H9 (cell line): ENCODE measurements around the gene EPB41L4A. TPM values are rescaled to one million over a fixed set of nuclear protein-coding genes. Genes with fewer than 3 reads are reported as not detected.

Experiments
- DNase-seq: peaks from one replicate; pipeline ENCODE4 v3.0.0-alpha.2; 2017
- H2AFZ ChIP-seq: one replicate; pipeline ENCODE4 v1.6.1; 2013; ENCODE audit warnings: mild to moderate bottlenecking, low read length, control low read depth, moderate library complexity
- H2AK5ac ChIP-seq: 2 replicates; pipeline ENCODE4 v1.6.1; 2013; ENCODE audit warnings: low read length, control low read depth, mixed read lengths; ENCODE audit not compliant: insufficient read length
- H2BK120ac ChIP-seq: one replicate; pipeline ENCODE4 v1.6.1; 2013; ENCODE audit warnings: low read depth, mild to moderate bottlenecking, low read length, control low read depth, inconsistent platforms; ENCODE audit not compliant: poor library complexity, severe bottlenecking
- H2BK12ac ChIP-seq: 2 replicates; pipeline ENCODE4 v1.6.1; 2013; ENCODE audit warnings: low read length, control low read depth, mixed read lengths, low read depth; ENCODE audit not compliant: insufficient read length
- H2BK15ac ChIP-seq: 2 replicates; pipeline ENCODE4 v1.6.1; 2013; ENCODE audit warnings: low read depth, low read length, control low read depth
- H2BK20ac ChIP-seq: one replicate; pipeline ENCODE4 v1.6.1; 2013; ENCODE audit warnings: low read depth, mild to moderate bottlenecking, low read length, control low read depth, inconsistent platforms; ENCODE audit not compliant: poor library complexity, severe bottlenecking
- H2BK5ac ChIP-seq: 2 replicates; pipeline ENCODE4 v1.6.1; 2013; ENCODE audit warnings: low read length, control low read depth, mixed read lengths; ENCODE audit not compliant: insufficient read length
- H3K14ac ChIP-seq: 2 replicates; pipeline ENCODE4 v1.6.1; 2013; ENCODE audit warnings: low read length, control low read depth; ENCODE audit not compliant: insufficient read depth
- H3K18ac ChIP-seq: 2 replicates; pipeline ENCODE4 v1.6.1; 2013; ENCODE audit warnings: low read depth, mild to moderate bottlenecking, mixed read lengths, low read length, control low read depth; ENCODE audit not compliant: insufficient read length
- H3K23ac ChIP-seq: 2 replicates; pipeline ENCODE4 v1.6.1; 2013; ENCODE audit warnings: low read length, control low read depth, mixed read lengths, low read depth; ENCODE audit not compliant: insufficient read length
- H3K23me2 ChIP-seq: 2 replicates; pipeline ENCODE4 v1.6.1; 2013; ENCODE audit warnings: low read depth, mild to moderate bottlenecking, mixed read lengths, low read length, control low read depth; ENCODE audit not compliant: insufficient read length, poor library complexity, severe bottlenecking
- H3K27ac ChIP-seq: 2 replicates; pipeline ENCODE4 v1.5.1; 2013; ENCODE audit warnings: low read length, control low read depth, mixed read lengths, low read depth; ENCODE audit not compliant: insufficient read length
- H3K27me3 ChIP-seq: 2 replicates; pipeline ENCODE4 v1.6.1; 2013; ENCODE audit warnings: low read length, control low read depth, inconsistent platforms; ENCODE audit not compliant: insufficient read depth
- H3K4ac ChIP-seq: 2 replicates; pipeline ENCODE4 v1.6.1; 2013; ENCODE audit warnings: low read depth, mild to moderate bottlenecking, control low read depth, inconsistent platforms, low read length, moderate library complexity
- H3K4me1 ChIP-seq: 2 replicates; pipeline ENCODE4 v1.6.1; 2013; ENCODE audit warnings: low read length, control low read depth, inconsistent platforms; ENCODE audit not compliant: insufficient read depth
- H3K4me2 ChIP-seq: 2 replicates; pipeline ENCODE4 v1.6.1; 2013; ENCODE audit warnings: low read length, control low read depth, mixed read lengths; ENCODE audit not compliant: insufficient read length, insufficient read depth
- H3K56ac ChIP-seq: 2 replicates; pipeline ENCODE4 v1.6.1; 2013; ENCODE audit warnings: low read depth, mild to moderate bottlenecking, mixed read lengths, low read length, control low read depth; ENCODE audit not compliant: insufficient read length
- H3K79me1 ChIP-seq: 2 replicates; pipeline ENCODE4 v1.6.1; 2013; ENCODE audit warnings: low read depth, mild to moderate bottlenecking, moderate library complexity, low read length, control low read depth, inconsistent platforms; ENCODE audit not compliant: insufficient read depth, poor library complexity, severe bottlenecking
- H3K79me2 ChIP-seq: 2 replicates; pipeline ENCODE4 v1.6.1; 2013; ENCODE audit warnings: low read length, control low read depth, inconsistent platforms; ENCODE audit not compliant: insufficient read depth
- H3K9ac ChIP-seq: 2 replicates; pipeline ENCODE4 v1.6.1; 2013; ENCODE audit warnings: low read length, control low read depth, mixed read lengths; ENCODE audit not compliant: insufficient read length; ENCODE audit errors: extremely low read depth
- H3K9me3 ChIP-seq: one replicate; pipeline ENCODE4 v1.6.1; 2013; ENCODE audit warnings: low read depth, low read length, inconsistent platforms; ENCODE audit not compliant: control insufficient read depth
- H3T11ph ChIP-seq: one replicate; pipeline ENCODE4 v1.6.1; 2013; ENCODE audit warnings: mild to moderate bottlenecking, low read length, control low read depth, inconsistent platforms
- H4K20me1 ChIP-seq: one replicate; pipeline ENCODE4 v1.6.1; 2013; ENCODE audit not compliant: control insufficient read depth, insufficient read length, insufficient read depth
- H4K5ac ChIP-seq: 2 replicates; pipeline ENCODE4 v1.6.1; 2013; ENCODE audit warnings: low read depth, mild to moderate bottlenecking, mixed read lengths, low read length, control low read depth; ENCODE audit not compliant: insufficient read length
- H4K8ac ChIP-seq: replicated peaks from 2 replicates; pipeline ENCODE4 v1.6.1; 2013; ENCODE audit warnings: low read length, control low read depth, mixed read lengths, low read depth; ENCODE audit not compliant: insufficient read length
- H4K91ac ChIP-seq: 2 replicates; pipeline ENCODE4 v1.6.1; 2013; ENCODE audit warnings: low read depth, mild to moderate bottlenecking, moderate library complexity, mixed read lengths, low read length, control low read depth; ENCODE audit not compliant: insufficient read length
- H3K27ac Mint-ChIP-seq, 3 experiments: 2 replicates in 2 of 3; 3 replicates in 1 of 3; pipeline ENCODE4 v1.8.0; 2020 to 2021; ENCODE audit warnings: mixed read lengths in 3 of 3, mild to moderate bottlenecking in 1 of 3, moderate library complexity in 1 of 3
- H3K27me3 Mint-ChIP-seq: 2 replicates; pipeline ENCODE4 v1.8.0; 2021; ENCODE audit warnings: low read depth, mild to moderate bottlenecking, moderate library complexity, mixed read lengths
- H3K36me3 Mint-ChIP-seq, 3 experiments: 2 replicates in 2 of 3; 3 replicates in 1 of 3; pipeline ENCODE4 v1.8.0; 2020 to 2021; ENCODE audit warnings: low read depth in 3 of 3, mixed read lengths in 3 of 3; ENCODE audit not compliant: insufficient read depth in 1 of 3
- H3K4me1 Mint-ChIP-seq, 2 experiments: 2 replicates each; pipeline ENCODE4 v1.8.0; 2020; ENCODE audit warnings: mixed read lengths in 2 of 2
- H3K4me3 Mint-ChIP-seq, 2 experiments: 2 replicates in 1 of 2; 3 replicates in 1 of 2; pipeline ENCODE4 v1.8.0; 2020 to 2021; ENCODE audit warnings: mild to moderate bottlenecking in 2 of 2, mixed read lengths in 2 of 2, moderate library complexity in 1 of 2
- H3K9me3 Mint-ChIP-seq, 2 experiments: 2 replicates in 1 of 2; 3 replicates in 1 of 2; pipeline ENCODE4 v1.8.0; 2020; ENCODE audit warnings: mild to moderate bottlenecking in 2 of 2, mixed read lengths in 2 of 2, moderate library complexity in 1 of 2
- CTCF ChIP-seq: fragments of 200-600 bp; sonication (generic); conservative IDR thresholded peaks from 3 replicates; pipeline ENCODE4 v1.8.0; 2021; ENCODE audit warnings: antibody characterized with exemption, mild to moderate bottlenecking
- WGBS: extraction: QIAGEN DNeasy Blood & Tissue Kit; methylation state at CpG from one replicate; pipeline ENCODE4 v1.1.7; 2013; ENCODE audit warnings: missing lambda C conversion rate, low lambda C conversion rate, mixed read lengths; ENCODE audit not compliant: insufficient read length; ENCODE audit errors: extremely low coverage; 5-methylcytosine and 5-hydroxymethylcytosine counted together
- total RNA-seq: library from RNA; stranded (reverse); gene quantifications from 2 replicates; pipeline ENCODE4 v1.2.1, GENCODE V29; 2021

The EPB41L4A gene
- total RNA-seq, 1 experiment from 2014 or later: 4.9 TPM

GRCh38 chr5:112186401-112186990 lies 232.6 kb downstream of the EPB41L4A start:
- Histone ChIP-seq H2BK5ac (no peak overlapping the region), H3K56ac (no peak overlapping the region), H2BK120ac (no peak overlapping the region), H3K4me1 (no peaks in the 10 kb centered on the region; the same call in 1 of the 2 replicates), H3K79me2 (no peaks in the 10 kb centered on the region), H2BK20ac (no peak overlapping the region), H3K18ac (no peak overlapping the region), H3K23me2 (no peaks in the 10 kb centered on the region), H4K5ac (no peak overlapping the region), H2BK12ac (no peak overlapping the region), H2AFZ (no peak overlapping the region), H3K27ac (no peak overlapping the region), H3K23ac (no peak overlapping the region), H3K27me3 (no peaks in the 10 kb centered on the region), H3T11ph (no peak overlapping the region), H3K9ac (no peak overlapping the region), H3K4me2 (no peak overlapping the region), H3K79me1 (no peaks in the 10 kb centered on the region), H2BK15ac (no peak overlapping the region), H3K4ac (no peak overlapping the region), H2AK5ac (no peak overlapping the region), H3K14ac (no peak overlapping the region), H4K91ac (no peak overlapping the region), H4K8ac (no peak overlapping the region), H3K9me3 (no peaks in the 10 kb centered on the region), H4K20me1 (no peaks in the 10 kb centered on the region)
- no peak overlapping the region for H3K27ac Mint-ChIP-seq
- H3K36me3 Mint-ChIP-seq: no peaks in the 10 kb centered on the region
- no peaks in the 10 kb centered on the region for H3K27me3 Mint-ChIP-seq
- WGBS: no CpG with 5 or more reads among the region's 4 CpGs
- peak; percentile 67 for TF ChIP-seq CTCF
- no peak overlapping the region for H3K4me3 Mint-ChIP-seq
- peaks cover 9 to 10% of the 10 kb centered on the region in 2 experiments for H3K4me1 Mint-ChIP-seq
- no peaks in the 10 kb centered on the region for H3K9me3 Mint-ChIP-seq
- DNase-seq: no peak
